ENCODE data around the gene MAPKAP1.

GRCh38 chr9:125593581-125594222 lies 113.3 kb downstream of the MAPKAP1 start:
- TF ChIP-seq GATA3 (IDR thresholded peaks at IDR 0.05; ENCODE audit: low read depth, low read length) (no peak), GATA2 (IDR thresholded peaks at IDR 0.05; ENCODE audit: low read depth, low read length) (no peak)

Data from SH-SY5Y (cell line).